ENCODE results near the gene NEK6. TPM values are rescaled to one million over a fixed set of nuclear protein-coding genes. Genes with fewer than 3 reads are reported as not detected.

Gene NEK6
- total RNA-seq, 3 donors from 2014 or later (not counting 1 experiment from before 2014, with no cell fraction given): 25.0 to 34.9 (median 33.0) TPM

GRCh38 chr9:124266139-124266825, 8.5 kb downstream of the NEK6 start:
- TF ChIP-seq CTCF (IDR thresholded peaks at IDR 0.05): no peak
- Mint-ChIP-seq H3K9me3 (no peaks in the 10 kb centered on the region), H3K4me3 (no peak overlapping the region), H3K4me1 (peaks cover 64 to 84% of the 10 kb centered on the region in 2 donors), H3K27me3 (ENCODE audit: low read depth in 2 of 2) (no peaks in the 10 kb centered on the region), H3K27ac (peak overlapping the region; percentile 69 to 77), H3K36me3 (no peaks in the 10 kb centered on the region)
- Histone ChIP-seq H3K27ac (ENCODE audit: low read length) (no peak overlapping the region), H3K9me3 (ENCODE audit: control insufficient read depth, insufficient read depth, low read length) (no peaks in the 10 kb centered on the region), H3K4me1 (ENCODE audit: control insufficient read depth, insufficient read depth, low read length) (peaks cover 95% of the 10 kb centered on the region), H3K4me3 (ENCODE audit: low read length) (no peak overlapping the region), H3K36me3 (ENCODE audit: control insufficient read depth, insufficient read depth, low read length) (peaks cover 9% of the 10 kb centered on the region), H3K27me3 (ENCODE audit: control insufficient read depth, insufficient read depth, low read length) (no peaks in the 10 kb centered on the region)
- no peak for ATAC-seq
- 81% methylated on average over 13 of the region's 13 CpGs for WGBS (ENCODE audit: insufficient coverage)
- no peak for DNase-seq
- intact Hi-C loops (cut with micrococcal nuclease): no loop called here

GRCh38 chr9:124266826-124267201, 9.1 kb downstream of the NEK6 start:
- DNase-seq (no peak), ATAC-seq (no peak)
- TF ChIP-seq CTCF (IDR thresholded peaks at IDR 0.05): no peak
- 100% methylated on average over 1 of the region's 2 CpGs for WGBS (ENCODE audit: insufficient coverage)
- Mint-ChIP-seq H3K9me3 (no peaks in the 10 kb centered on the region), H3K27me3 (ENCODE audit: low read depth in 2 of 2) (no peaks in the 10 kb centered on the region), H3K4me3 (no peak overlapping the region), H3K27ac (peak overlapping the region; percentile 69 to 77), H3K36me3 (no peaks in the 10 kb centered on the region), H3K4me1 (peaks cover 58 to 80% of the 10 kb centered on the region in 2 donors)
- H3K9me3 ChIP-seq (ENCODE audit: control insufficient read depth, insufficient read depth, low read length): no peaks in the 10 kb centered on the region
- no peak overlapping the region for H3K4me3 ChIP-seq (ENCODE audit: low read length)
- no peaks in the 10 kb centered on the region for H3K27me3 ChIP-seq (ENCODE audit: control insufficient read depth, insufficient read depth, low read length)
- intact Hi-C loops (cut with micrococcal nuclease): no loop called here
- H3K4me1 ChIP-seq (ENCODE audit: control insufficient read depth, insufficient read depth, low read length): peaks cover 95% of the 10 kb centered on the region
- peaks cover 10% of the 10 kb centered on the region for H3K36me3 ChIP-seq (ENCODE audit: control insufficient read depth, insufficient read depth, low read length)
- H3K27ac ChIP-seq (ENCODE audit: low read length): no peak overlapping the region

- Histone ChIP-seq H3K27ac (ENCODE audit: low read length) (no peak overlapping the region), H3K9me3 (ENCODE audit: control insufficient read depth, insufficient read depth, low read length) (no peaks in the 10 kb centered on the region), H3K4me1 (ENCODE audit: control insufficient read depth, insufficient read depth, low read length) (peaks cover 94% of the 10 kb centered on the region), H3K27me3 (ENCODE audit: control insufficient read depth, insufficient read depth, low read length) (no peaks in the 10 kb centered on the region), H3K36me3 (ENCODE audit: control insufficient read depth, insufficient read depth, low read length) (peaks cover 11% of the 10 kb centered on the region), H3K4me3 (ENCODE audit: low read length) (no peak overlapping the region)
- intact Hi-C loops (cut with micrococcal nuclease): no loop called here
- Mint-ChIP-seq H3K4me1 (peaks cover 54 to 75% of the 10 kb centered on the region in 2 donors), H3K36me3 (no peaks in the 10 kb centered on the region), H3K27ac (peak overlapping the region in 1 of 2 donors; percentile 77), H3K27me3 (ENCODE audit: low read depth in 2 of 2) (no peaks in the 10 kb centered on the region), H3K4me3 (no peak overlapping the region), H3K9me3 (no peaks in the 10 kb centered on the region)
- no peak for DNase-seq
- ATAC-seq: no peak
- 68% methylated on average over 15 of the region's 15 CpGs for WGBS (ENCODE audit: insufficient coverage)
- TF ChIP-seq CTCF (IDR thresholded peaks at IDR 0.05): no peak
Measured at GRCh38 chr9:124267271-124267807, 9.6 kb downstream of the NEK6 start.
